GM23338 (cell line): ENCODE measurements around the gene SUGCT. TPM values are rescaled to one million over a fixed set of nuclear protein-coding genes. Genes with fewer than 3 reads are reported as not detected.

ENCODE experiments used
- ATAC-seq: fragments of 200-7000 bp; cut with Tn5 transposase; 3 replicates; pipeline ENCODE4 v1.9.1; 2020
- DNase-seq: peaks from one replicate; pipeline ENCODE4 v3.0.0-alpha.2; 2015; ENCODE audit warnings: low spot score
- H2AFZ ChIP-seq: fragments of 200-600 bp; sonication (generic); 2 replicates; pipeline ENCODE4 v1.8.0; 2016; ENCODE audit warnings: antibody characterized with exemption, mild to moderate bottlenecking, moderate library complexity
- H3F3A ChIP-seq: fragments of 200-600 bp; sonication (generic); replicated peaks from 2 replicates; pipeline ENCODE4 v1.8.0; 2017; ENCODE audit warnings: antibody characterized with exemption, mixed run types, low read depth
- H3K27ac ChIP-seq: fragments of 200-600 bp; sonication (generic); 2 replicates; pipeline ENCODE4 v1.6.1; 2016; ENCODE audit warnings: low read depth
- H3K27me3 ChIP-seq: fragments of 200-600 bp; sonication (generic); 2 replicates; pipeline ENCODE4 v1.8.0; 2016; ENCODE audit warnings: mild to moderate bottlenecking, mixed run types, moderate library complexity; ENCODE audit not compliant: insufficient read depth
- H3K36me3 ChIP-seq: fragments of 200-600 bp; sonication (generic); 2 replicates; pipeline ENCODE4 v1.8.0; 2016; ENCODE audit warnings: mild to moderate bottlenecking; ENCODE audit not compliant: insufficient read depth
- H3K4me1 ChIP-seq: fragments of 200-600 bp; sonication (generic); 2 replicates; pipeline ENCODE4 v1.8.0; 2016; ENCODE audit warnings: mild to moderate bottlenecking, moderate library complexity; ENCODE audit not compliant: insufficient read depth
- H3K4me2 ChIP-seq: fragments of 200-600 bp; sonication (generic); 2 replicates; pipeline ENCODE4 v1.7.1; 2017; ENCODE audit warnings: mixed run types
- H3K4me3 ChIP-seq: fragments of 200-600 bp; sonication (generic); 2 replicates; pipeline ENCODE4 v1.6.1; 2016; ENCODE audit warnings: mixed run types
- H3K79me2 ChIP-seq: fragments of 200-600 bp; sonication (generic); replicated peaks from 2 replicates; pipeline ENCODE4 v1.8.0; 2017; ENCODE audit warnings: mild to moderate bottlenecking; ENCODE audit not compliant: insufficient read depth
- H3K9me2 ChIP-seq: fragments of 200-600 bp; sonication (generic); 2 replicates; pipeline ENCODE4 v1.8.0; 2017; ENCODE audit not compliant: insufficient read depth
- H4K20me1 ChIP-seq: fragments of 200-600 bp; sonication (generic); replicated peaks from 2 replicates; pipeline ENCODE4 v1.8.0; 2017; ENCODE audit warnings: mild to moderate bottlenecking; ENCODE audit not compliant: insufficient read depth
- H3K27ac Mint-ChIP-seq: 2 replicates; pipeline ENCODE4 v1.8.0; 2020; ENCODE audit warnings: inconsistent platforms, mild to moderate bottlenecking, moderate library complexity, mixed read lengths
- H3K27me3 Mint-ChIP-seq: 3 replicates; pipeline ENCODE4 v1.8.0; 2022; ENCODE audit warnings: low read depth, mild to moderate bottlenecking, moderate library complexity, mixed read lengths, inconsistent platforms; ENCODE audit not compliant: insufficient read depth, poor library complexity
- H3K36me3 Mint-ChIP-seq: 3 replicates; pipeline ENCODE4 v1.8.0; 2021; ENCODE audit warnings: low read depth, mild to moderate bottlenecking, inconsistent platforms, moderate library complexity, mixed read lengths
- H3K4me1 Mint-ChIP-seq: 3 replicates; pipeline ENCODE4 v1.8.0; 2020; ENCODE audit warnings: mild to moderate bottlenecking, inconsistent platforms, mixed read lengths
- H3K4me3 Mint-ChIP-seq: 3 replicates; pipeline ENCODE4 v1.8.0; 2021; ENCODE audit warnings: moderate library complexity, mild to moderate bottlenecking, inconsistent platforms, mixed read lengths
- H3K9me3 Mint-ChIP-seq: 3 replicates; pipeline ENCODE4 v1.8.0; 2020; ENCODE audit warnings: moderate library complexity, mild to moderate bottlenecking, inconsistent platforms, mixed read lengths
- CREB1 ChIP-seq: fragments of 250-450 bp; sonication (Bioruptor Pico); IDR thresholded peaks from 2 replicates; pipeline ENCODE4 v1.5.0; 2020; ENCODE audit warnings: low read depth, mild to moderate bottlenecking, moderate library complexity
- CTCF ChIP-seq, 2 experiments: fragments of 200-600 bp in 1 of 2; sonication (generic) in 1 of 2; conservative IDR thresholded peaks; 2 replicates each; pipeline versions ENCODE4 v1.5.1 to v1.6.1; 2016 to 2017; ENCODE audit warnings: antibody characterized with exemption in 2 of 2, low read depth in 2 of 2, mild to moderate bottlenecking in 2 of 2, moderate library complexity in 1 of 2
- ETS1 ChIP-seq: IDR thresholded peaks from 2 replicates; pipeline ENCODE4 v1.6.1; 2016; ENCODE audit warnings: antibody characterized with exemption
- EZH2 ChIP-seq: fragments of 200-600 bp; sonication (generic); IDR thresholded peaks from one replicate; pipeline ENCODE4 v1.8.0; 2017; ENCODE audit warnings: antibody characterized with exemption, mild to moderate bottlenecking, low read depth; ENCODE audit not compliant: unreplicated experiment
- JUNB ChIP-seq: IDR thresholded peaks from one replicate; pipeline ENCODE4 v1.6.1; 2016; ENCODE audit warnings: antibody characterized with exemption; ENCODE audit not compliant: unreplicated experiment
- NANOG ChIP-seq: IDR thresholded peaks from 2 replicates; pipeline ENCODE4 v1.6.1; 2016; ENCODE audit warnings: antibody characterized with exemption, borderline replicate concordance
- POLR2AphosphoS5 ChIP-seq: IDR thresholded peaks from 2 replicates; pipeline ENCODE4 v1.6.1; 2016; ENCODE audit warnings: antibody characterized with exemption, low read depth
- REST ChIP-seq: IDR thresholded peaks from one replicate; pipeline ENCODE4 v1.6.1; 2018; ENCODE audit warnings: antibody characterized with exemption; ENCODE audit not compliant: unreplicated experiment
- STAT1 ChIP-seq: IDR thresholded peaks from one replicate; pipeline ENCODE4 v1.6.1; 2016; ENCODE audit warnings: antibody characterized with exemption; ENCODE audit not compliant: unreplicated experiment
- ZNF331 ChIP-seq: fragments of 250-450 bp; sonication (Bioruptor Pico); IDR thresholded peaks from 2 replicates; pipeline ENCODE4 v1.5.0; 2020; ENCODE audit warnings: low read depth, mild to moderate bottlenecking, moderate library complexity
- polyA plus RNA-seq: library from polyadenylated mRNA; unstranded; fragments of >200 nt; fragmentation: Nextera tagmentation; extraction: Ambion mirVana; gene quantifications from 2 replicates; pipeline ENCODE4 v1.2.1, GENCODE V29; 2016
- total RNA-seq: library from RNA; depleted of rRNA; stranded (reverse); fragments of >200 nt; shearing (Covaris generic); gene quantifications from 2 replicates; pipeline ENCODE4 v1.2.3, GENCODE V29; 2014

SUGCT gene
- total and polyA plus RNA-seq, 2 experiments from 2014 or later: 4.2 to 5.6 TPM

GRCh38 chr7:40784176-40784575 is 649.4 kb downstream of the SUGCT start:
- Mint-ChIP-seq H3K27ac (no peak overlapping the region), H3K4me1 (no peaks in the 10 kb centered on the region), H3K9me3 (no peaks in the 10 kb centered on the region), H3K27me3 (no peaks in the 10 kb centered on the region), H3K36me3 (no peaks in the 10 kb centered on the region), H3K4me3 (no peak overlapping the region)
- no peak overlapping the region for H3K4me2 ChIP-seq
- no peaks in the 10 kb centered on the region for H3K27me3 ChIP-seq
- no peaks in the 10 kb centered on the region for H4K20me1 ChIP-seq
- no peak overlapping the region for H3K27ac ChIP-seq
- ATAC-seq (no peak), DNase-seq (no peak)
- no peak overlapping the region for H3K4me3 ChIP-seq
- no peaks in the 10 kb centered on the region for H3K36me3 ChIP-seq
- H3K79me2 ChIP-seq: no peaks in the 10 kb centered on the region
- no peak overlapping the region for H2AFZ ChIP-seq
- TF ChIP-seq CTCF (conservative IDR thresholded peaks at IDR 0.05; ENCODE audit: low read depth in 2 of 2) (no peak), STAT1 (no peak), NANOG (no peak), ZNF331 (CRISPR knock-in tag) (no peak), JUNB (no peak), POLR2AphosphoS5 (no peak), EZH2 (no peak)
- H3K4me1 ChIP-seq: no peaks in the 10 kb centered on the region
- H3K9me2 ChIP-seq: peaks cover 3% of the 10 kb centered on the region; the same call in 1 of the 2 replicates
- no peaks in the 10 kb centered on the region for H3F3A ChIP-seq

- H3K36me3 ChIP-seq: no peaks in the 10 kb centered on the region
- H3F3A ChIP-seq: no peaks in the 10 kb centered on the region
- ATAC-seq: no peak
- H3K27ac ChIP-seq: no peak overlapping the region
- no peak overlapping the region for H3K4me3 Mint-ChIP-seq
- H3K4me2 ChIP-seq: no peak overlapping the region
- H3K27me3 ChIP-seq: no peaks in the 10 kb centered on the region
- H4K20me1 ChIP-seq: no peaks in the 10 kb centered on the region
- H3K4me1 Mint-ChIP-seq: no peaks in the 10 kb centered on the region
- H3K4me1 ChIP-seq: no peaks in the 10 kb centered on the region
- no peaks in the 10 kb centered on the region for H3K27me3 Mint-ChIP-seq
- H2AFZ ChIP-seq: no peak overlapping the region
- H3K4me3 ChIP-seq: no peak overlapping the region
- no peaks in the 10 kb centered on the region for H3K36me3 Mint-ChIP-seq
- no peak for TF ChIP-seq CREB1 (CRISPR knock-in tag)
- no peak for TF ChIP-seq STAT1
- TF ChIP-seq POLR2AphosphoS5: no peak
- TF ChIP-seq NANOG: no peak
- TF ChIP-seq JUNB: no peak
- TF ChIP-seq REST: no peak
- TF ChIP-seq ETS1: no peak
- no peaks in the 10 kb centered on the region for H3K79me2 ChIP-seq
- H3K9me2 ChIP-seq: peaks cover 3% of the 10 kb centered on the region; the same call in 1 of the 2 replicates
- DNase-seq: no peak
- H3K27ac Mint-ChIP-seq: no peak overlapping the region
- H3K9me3 Mint-ChIP-seq: no peaks in the 10 kb centered on the region
These were observed 652.1 kb downstream of the SUGCT start for GRCh38 chr7:40786909-40787308.
